ENCODE measurements around the gene IFT122.

Gene IFT122

GRCh38 chr3:129519896-129520715 lies 80.1 kb downstream of the IFT122 start:
- no peak for FAIRE-seq

GRCh38 chr3:129520960-129521359 lies 80.9 kb downstream of the IFT122 start:
- FAIRE-seq, result no peak

GRCh38 chr3:129521611-129522010 lies 81.6 kb downstream of the IFT122 start:
- no peak for FAIRE-seq

GRCh38 chr3:129522953-129523352 lies 82.9 kb downstream of the IFT122 start:
- FAIRE-seq, result no peak

GRCh38 chr3:129524081-129524480 lies 84.1 kb downstream of the IFT122 start:
- no peak for FAIRE-seq

- no peak for FAIRE-seq
These were observed 85.4 kb downstream of the IFT122 start for GRCh38 chr3:129525341-129525968.

GRCh38 chr3:129526121-129526900 lies 86.3 kb downstream of the IFT122 start:
- no peak for FAIRE-seq

GRCh38 chr3:129527262-129527661 lies 87.2 kb downstream of the IFT122 start:
- no peak for FAIRE-seq

GRCh38 chr3:129528589-129529100 lies 88.6 kb downstream of the IFT122 start, which contains the start of gene RHO:
RHO (plus strand) TSS chr3:129528639; CDS start chr3:129528734, 95 bp downstream.
- no peak for FAIRE-seq

- FAIRE-seq, result no peak
These were observed 89.6 kb downstream of the IFT122 start for GRCh38 chr3:129529436-129530210.

GRCh38 chr3:129530251-129530791 lies 90.3 kb downstream of the IFT122 start:
- no peak for FAIRE-seq

GRCh38 chr3:129530821-129531220 lies 90.8 kb downstream of the IFT122 start:
- no peak for FAIRE-seq

- FAIRE-seq, result no peak
These were observed 91.7 kb downstream of the IFT122 start for GRCh38 chr3:129531699-129532098.

GRCh38 chr3:129532261-129532660 lies 92.2 kb downstream of the IFT122 start:
- no peak for FAIRE-seq

- no peak for FAIRE-seq
These were observed 93.4 kb downstream of the IFT122 start for GRCh38 chr3:129533406-129533805.

- no peak for FAIRE-seq
These were observed 94.5 kb downstream of the IFT122 start for GRCh38 chr3:129534428-129535027.

GRCh38 chr3:129535075-129535474 lies 95.1 kb downstream of the IFT122 start:
- FAIRE-seq, result no peak

- no peak for FAIRE-seq
These were observed 96.3 kb downstream of the IFT122 start for GRCh38 chr3:129536374-129536667.

- no peak for FAIRE-seq
These were observed 96.8 kb downstream of the IFT122 start for GRCh38 chr3:129536804-129537203.

- FAIRE-seq, result no peak
These were observed 99.2 kb downstream of the IFT122 start for GRCh38 chr3:129539206-129539605.

GRCh38 chr3:129540776-129541516 lies 100.9 kb downstream of the IFT122 start:
- FAIRE-seq, result no peak
